Fibroblast of mammary gland (primary cell): ENCODE results near the gene OSGEP.

Source experiments
- DNase-seq: peaks from one replicate; pipeline ENCODE4 v3.0.0-alpha.2; 2010; ENCODE audit warnings: low read depth
- H3K4me3 ChIP-seq: 2 replicates; pipeline ENCODE4 v1.5.1; 2011; ENCODE audit warnings: low read depth, mild to moderate bottlenecking, low read length, moderate library complexity; ENCODE audit not compliant: control insufficient read depth
- TF ChIP-seq, protein P1 (sequence below): conservative IDR thresholded peaks from 2 replicates; pipeline ENCODE4 v1.5.1; 2011; ENCODE audit warnings: low read depth, low read length, inconsistent platforms; ENCODE audit not compliant: control insufficient read depth, insufficient read depth

Gene OSGEP

DNA sequence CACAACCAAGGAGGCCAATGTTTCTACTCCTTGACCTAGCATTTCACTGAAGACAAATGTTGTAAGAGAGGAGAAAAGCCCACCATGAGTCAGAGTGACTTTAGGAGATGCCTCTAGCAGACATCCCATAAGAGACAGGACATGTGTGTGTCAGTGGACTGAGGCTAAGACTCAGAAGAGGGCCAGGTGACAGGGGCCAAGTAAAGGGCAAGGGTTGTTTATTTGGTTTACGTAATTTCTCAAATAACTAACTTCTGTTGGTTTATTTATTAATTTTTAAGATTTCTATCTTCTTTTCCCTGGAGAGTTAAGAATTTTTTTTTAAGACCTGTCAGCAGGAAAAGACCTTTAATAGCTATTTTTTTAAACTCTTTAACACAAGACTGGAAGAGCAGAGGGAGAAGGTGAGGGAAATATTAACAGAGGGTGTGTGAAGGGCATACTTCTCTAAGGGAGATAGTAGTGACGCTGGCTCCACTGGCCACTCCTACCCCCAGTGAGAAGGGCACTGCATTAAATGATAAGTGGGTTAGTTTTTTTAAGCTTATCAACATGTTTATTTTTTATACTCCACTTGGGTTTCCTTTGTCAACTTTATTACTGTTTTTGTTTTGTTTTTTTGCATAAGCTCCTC, 18.0 kb upstream of the OSGEP start:
- TF ChIP-seq, protein P1, sequence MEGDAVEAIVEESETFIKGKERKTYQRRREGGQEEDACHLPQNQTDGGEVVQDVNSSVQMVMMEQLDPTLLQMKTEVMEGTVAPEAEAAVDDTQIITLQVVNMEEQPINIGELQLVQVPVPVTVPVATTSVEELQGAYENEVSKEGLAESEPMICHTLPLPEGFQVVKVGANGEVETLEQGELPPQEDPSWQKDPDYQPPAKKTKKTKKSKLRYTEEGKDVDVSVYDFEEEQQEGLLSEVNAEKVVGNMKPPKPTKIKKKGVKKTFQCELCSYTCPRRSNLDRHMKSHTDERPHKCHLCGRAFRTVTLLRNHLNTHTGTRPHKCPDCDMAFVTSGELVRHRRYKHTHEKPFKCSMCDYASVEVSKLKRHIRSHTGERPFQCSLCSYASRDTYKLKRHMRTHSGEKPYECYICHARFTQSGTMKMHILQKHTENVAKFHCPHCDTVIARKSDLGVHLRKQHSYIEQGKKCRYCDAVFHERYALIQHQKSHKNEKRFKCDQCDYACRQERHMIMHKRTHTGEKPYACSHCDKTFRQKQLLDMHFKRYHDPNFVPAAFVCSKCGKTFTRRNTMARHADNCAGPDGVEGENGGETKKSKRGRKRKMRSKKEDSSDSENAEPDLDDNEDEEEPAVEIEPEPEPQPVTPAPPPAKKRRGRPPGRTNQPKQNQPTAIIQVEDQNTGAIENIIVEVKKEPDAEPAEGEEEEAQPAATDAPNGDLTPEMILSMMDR: no peak
- DNase-seq: no peak
- H3K4me3 ChIP-seq: no peak overlapping the region

DNA sequence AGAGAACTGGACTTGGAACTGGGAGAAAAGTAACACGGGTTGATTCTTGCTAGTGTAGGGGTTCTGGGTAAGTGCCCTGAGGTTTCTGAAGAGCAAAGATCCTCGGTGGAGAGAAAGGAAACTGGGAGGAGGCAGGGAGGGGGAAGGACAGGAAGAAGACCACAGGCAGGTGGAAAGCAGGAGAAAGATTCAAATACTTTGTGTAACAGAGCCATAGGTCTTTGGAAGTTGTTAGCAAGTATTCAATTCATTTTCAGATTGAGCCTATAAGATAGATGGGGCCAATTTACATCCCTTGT, 15.9 kb upstream of the OSGEP start:
- H3K4me3 ChIP-seq: peak overlapping the region; percentile 97
- DNase-seq: no peak
- TF ChIP-seq, protein P1: no peak

DNA sequence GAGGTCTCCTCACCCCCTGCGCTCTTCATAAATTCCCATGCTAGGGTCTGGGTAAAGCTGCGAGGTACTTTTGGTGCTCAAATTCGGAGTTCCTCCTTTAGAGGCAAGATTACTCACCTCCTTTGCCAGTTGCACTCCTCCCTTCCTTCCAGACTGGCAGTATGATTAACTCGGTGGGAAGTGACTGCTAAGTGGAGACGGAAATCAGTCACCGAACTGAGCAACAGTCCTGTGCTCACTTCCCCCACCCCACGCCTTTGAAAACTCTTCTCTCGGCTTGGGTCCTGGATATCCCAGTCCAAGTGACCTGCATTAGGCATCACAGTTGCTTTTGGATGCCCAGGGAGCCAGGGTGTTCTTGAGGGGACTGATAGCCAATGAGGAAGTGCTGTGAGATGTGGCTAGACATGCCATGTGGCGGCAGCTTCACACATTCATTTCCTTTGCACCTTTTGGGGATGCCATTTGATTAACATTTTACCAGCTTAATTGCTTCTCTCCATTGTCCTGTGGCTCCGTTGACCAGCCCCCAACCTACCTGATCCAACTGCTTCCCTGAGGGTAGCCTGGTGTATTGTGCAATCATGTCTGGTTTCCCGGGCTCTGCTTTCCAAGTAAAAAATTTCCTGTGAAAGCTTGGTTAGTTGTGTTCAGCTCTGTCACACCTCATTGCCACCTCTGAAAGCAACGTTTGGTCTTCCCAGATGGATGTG, 15.4 kb upstream of the OSGEP start:
- DNase-seq: peak; percentile 88
- TF ChIP-seq, protein P1: no peak
- H3K4me3 ChIP-seq: peak overlapping the region; percentile 97

DNA sequence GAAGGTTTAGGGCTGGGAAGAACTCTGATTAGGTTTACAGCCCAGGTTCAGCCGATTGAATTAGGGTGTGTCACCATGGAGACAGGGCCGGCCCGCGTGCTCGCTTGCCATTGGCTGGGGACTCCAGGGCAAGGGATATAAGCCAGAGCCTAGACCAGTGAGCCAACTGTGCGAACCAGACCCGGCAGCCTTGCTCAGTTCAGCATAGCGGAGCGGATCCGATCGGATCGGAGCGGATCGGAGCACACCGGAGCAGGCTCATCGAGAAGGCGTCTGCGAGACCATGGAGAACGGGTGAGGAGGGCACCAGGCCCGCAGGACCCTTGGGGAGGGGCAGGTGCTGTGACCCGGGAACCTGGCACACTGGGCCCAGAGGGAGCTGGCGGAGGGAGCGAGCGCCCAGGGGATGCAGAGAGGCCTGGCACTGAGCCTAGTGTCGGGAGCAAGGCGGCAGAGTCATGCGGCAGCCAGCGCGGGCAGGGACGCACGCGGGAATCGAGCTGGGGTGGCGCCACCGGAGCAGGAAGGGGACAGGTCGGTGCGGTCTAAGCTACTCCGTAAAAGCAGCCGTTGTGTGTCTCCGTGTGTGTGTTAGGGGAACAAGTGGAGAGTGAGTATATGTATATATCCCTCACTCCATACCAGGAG, 14.8 kb upstream of the OSGEP start, which contains the start of gene PNP:
Gene PNP, plus strand, starts transcription at position 165 of the 648 bp plus-strand sequence. Its CDS starts 119 bp downstream, at position 284.
- peak within 1 kb of the TSS; percentile 97 for H3K4me3 ChIP-seq
- peak; percentile 91 for DNase-seq
- TF ChIP-seq, protein P1: no peak

DNA sequence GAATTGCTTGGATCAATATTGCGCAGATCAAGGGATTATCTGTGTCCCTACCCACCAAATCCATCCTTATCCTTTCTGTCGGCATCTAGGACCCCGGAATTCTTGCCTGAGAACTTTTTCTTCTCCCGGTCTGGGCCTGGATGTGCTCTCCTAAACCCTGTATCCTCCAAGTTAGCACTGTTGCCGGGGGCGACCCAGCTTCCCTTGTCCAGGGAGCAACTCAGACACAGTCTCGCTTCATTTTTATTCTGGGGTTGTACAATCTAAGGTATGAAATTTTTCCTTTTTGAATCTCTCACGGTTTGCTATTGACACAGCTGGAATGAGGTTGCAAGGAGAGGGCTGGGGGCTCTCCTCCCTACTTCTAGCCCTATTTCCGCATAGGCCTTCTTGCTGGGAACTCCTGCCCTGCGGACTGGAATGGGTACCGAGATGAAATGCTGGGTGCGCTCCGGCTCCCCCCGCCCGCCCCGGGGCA, 14.2 kb upstream of the OSGEP start:
- TF ChIP-seq, protein P1: no peak
- DNase-seq: no peak
- peak overlapping the region; percentile 97 for H3K4me3 ChIP-seq

DNA sequence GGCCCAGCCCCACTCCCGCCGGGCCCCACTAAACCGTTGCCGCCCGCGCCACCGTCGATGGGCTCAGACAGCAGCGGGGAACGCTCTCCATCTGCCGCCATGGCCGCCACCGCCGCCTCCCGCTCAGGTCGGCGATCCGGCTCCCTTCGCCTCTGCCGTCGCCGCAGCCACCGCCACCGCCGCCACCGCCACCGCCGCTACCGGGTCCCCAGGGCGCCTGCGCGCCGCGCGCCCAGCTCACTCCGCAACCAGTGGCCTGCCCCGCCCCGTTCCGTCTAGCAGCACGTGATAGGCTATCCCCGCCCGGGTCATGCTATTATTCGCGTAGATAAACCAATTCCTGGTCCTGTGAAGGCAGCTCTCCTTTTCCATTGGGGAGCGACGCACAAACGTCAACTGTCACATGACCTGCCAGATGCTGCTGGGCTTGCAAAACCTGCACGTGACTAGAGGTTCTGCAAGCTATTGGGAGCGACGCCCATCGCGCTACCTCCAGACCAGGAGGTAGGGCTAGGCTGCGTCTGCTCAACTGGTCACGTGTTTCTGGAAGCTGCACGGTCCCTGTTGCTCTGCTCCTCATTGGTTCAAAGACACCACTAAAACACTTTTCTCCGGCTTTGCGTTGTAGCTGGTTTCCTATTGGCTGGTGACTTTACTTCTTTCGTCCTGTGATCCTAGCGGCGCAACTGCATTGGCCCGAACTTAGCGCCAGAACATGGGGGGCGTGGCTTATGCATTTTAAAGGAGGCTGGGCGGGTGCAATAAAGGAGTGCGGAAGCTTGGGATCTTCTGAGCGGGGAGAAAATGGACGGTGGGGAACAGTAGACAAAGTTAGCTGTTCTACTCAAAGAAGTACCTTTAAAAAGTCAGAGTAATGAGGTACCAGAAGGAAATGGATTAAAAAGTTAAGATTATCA, 6.9 kb upstream of the OSGEP start, which contains the start of gene PIP4P1:
Gene PIP4P1, minus strand, starts transcription at position 210 of the 917 bp plus-strand sequence. Its CDS starts 109 bp downstream, at position 101.
- TF ChIP-seq, protein P1: no peak
- DNase-seq: peak; percentile 100
- H3K4me3 ChIP-seq: peak within 1 kb of the TSS; percentile 87
